Body of pancreas (tissue), 4 donors: Measurements from ENCODE around the gene NTN4. TPM values are rescaled to one million over a fixed set of nuclear protein-coding genes. Genes with fewer than 3 reads are reported as not detected.
A peak's percentile ranks its signal among the peaks of the same experiment; 100 is the strongest.
"Not testable (repeated sequence)": the region's sequence is repeated elsewhere in the genome, so short reads cannot be mapped to it uniquely, and the experiment has no call there.

Source experiments
- ATAC-seq: fragments of 150-250 bp; one replicate; pipeline ENCODE4 v1.9.1; 2016
- DNase-seq, 4 donors: peaks; one replicate each; pipeline ENCODE4 v3.0.0-alpha.2; 2019
- H3K27ac ChIP-seq, 4 donors: fragments of 200-600 bp; sonication (generic); 1 replicate in 3 of 4; 2 replicates in 1 of 4; pipeline versions ENCODE4 v1.5.1 to v1.6.1; 2016 to 2019; ENCODE audit warnings: mild to moderate bottlenecking in 1 of 4, mixed read lengths in 1 of 4, moderate library complexity in 1 of 4
- H3K27me3 ChIP-seq, 2 donors: fragments of 200-600 bp; sonication (generic); one replicate each; pipeline ENCODE4 v1.6.0; 2016; ENCODE audit warnings: mild to moderate bottlenecking in 1 of 2
- H3K36me3 ChIP-seq, 2 donors: fragments of 200-600 bp; sonication (generic); replicated peaks in 1 of 2; 2 replicates each; pipeline ENCODE4 v1.5.1; 2016; ENCODE audit warnings: low read depth in 2 of 2; ENCODE audit not compliant: insufficient read depth in 1 of 2
- H3K4me1 ChIP-seq: fragments of 200-600 bp; sonication (generic); one replicate; pipeline ENCODE4 v1.6.0; 2016
- H3K4me3 ChIP-seq, 2 donors: fragments of 200-600 bp; sonication (generic); 1 replicate in 1 of 2; 2 replicates in 1 of 2; pipeline ENCODE4 v1.5.1; 2016 to 2019
- H3K9me3 ChIP-seq, 3 donors: fragments of 200-600 bp; sonication (generic); 1 replicate in 2 of 3; 2 replicates in 1 of 3; pipeline ENCODE4 v1.5.1; 2016
- POLR2A ChIP-seq, 3 donors: fragments of 450-650 bp; IDR thresholded peaks; one replicate each; pipeline ENCODE4 v1.6.1; 2016; ENCODE audit warnings: antibody characterized with exemption in 3 of 3, mild to moderate bottlenecking in 2 of 3
- WGBS, 2 donors: methylation state at CpG; one replicate each; pipeline ENCODE4 v1.1.5; 2017; 5-methylcytosine and 5-hydroxymethylcytosine counted together
- intact Hi-C: fragments of 100-400 bp; cut with DNase I; formaldehyde crosslinking; loops from one replicate; pipeline ENCODE4 v1.15.1; 2023
- total RNA-seq, 2 donors: library from RNA; depleted of rRNA; stranded (reverse); fragments of >200 nt; gene quantifications; one replicate each; pipeline ENCODE4 v1.1.0, GENCODE V29; 2016
- TF ChIP-seq, protein P1 (sequence below), 7 experiments: fragments of 450-650 bp in 4 of 7; fragments of 200-600 bp in 3 of 7; sonication (generic) in 3 of 7; IDR thresholded peaks; one replicate each; pipeline ENCODE4 v1.5.1; 2016 to 2019; ENCODE audit warnings: antibody characterized with exemption in 7 of 7

NTN4 gene
- total RNA-seq, 2 donors from 2014 or later, result 47.7 to 62.0 TPM

DNA sequence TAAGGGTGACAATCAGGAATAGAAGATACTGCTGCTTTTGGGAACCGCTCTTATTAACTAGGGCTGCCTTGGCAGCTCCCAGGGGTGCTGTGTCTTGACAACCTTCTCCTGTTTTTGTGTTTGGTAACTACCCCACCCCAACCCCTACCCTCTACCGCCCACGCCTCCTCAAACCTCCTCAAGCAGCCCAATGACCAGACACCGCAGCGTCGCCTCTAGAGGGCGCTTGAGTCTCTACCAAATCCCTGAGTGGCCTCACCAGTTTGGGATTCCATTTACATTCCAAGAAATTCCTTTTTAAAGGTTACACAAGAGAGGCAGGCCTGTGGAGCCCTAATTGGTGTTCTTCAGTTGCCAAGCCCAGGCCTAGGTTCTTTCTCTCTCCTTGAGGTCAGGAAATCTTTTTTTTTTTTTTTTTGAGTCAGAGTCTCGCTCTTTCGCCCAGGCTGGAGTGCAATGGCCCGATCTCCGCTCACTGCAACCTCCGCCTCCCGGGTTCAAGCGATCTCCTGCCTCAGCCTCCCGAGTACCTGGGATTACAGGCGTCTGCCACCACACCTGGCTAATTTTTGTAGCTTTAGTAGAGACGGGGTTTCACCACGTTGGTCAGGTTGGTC is 166.9 kb downstream of the NTN4 start:
- WGBS, 2 donors, result 63 to 77% methylated on average over 17 to 18 of the region's 18 CpGs
- peak; percentile 58 for ATAC-seq
- intact Hi-C loops, result no loop called here
- Histone ChIP-seq H3K36me3 (no peaks in the 10 kb centered on the region), H3K4me3 (no peak overlapping the region), H3K27me3 (no peaks in the 10 kb centered on the region), H3K4me1 (peaks cover 55% of the 10 kb centered on the region), H3K27ac (peak overlapping the region; percentile 27 to 91 (median 87)), H3K9me3 (no peaks in the 10 kb centered on the region)
- TF ChIP-seq POLR2A (IDR thresholded peaks at IDR 0.05), result no peak
- TF ChIP-seq, protein P1, sequence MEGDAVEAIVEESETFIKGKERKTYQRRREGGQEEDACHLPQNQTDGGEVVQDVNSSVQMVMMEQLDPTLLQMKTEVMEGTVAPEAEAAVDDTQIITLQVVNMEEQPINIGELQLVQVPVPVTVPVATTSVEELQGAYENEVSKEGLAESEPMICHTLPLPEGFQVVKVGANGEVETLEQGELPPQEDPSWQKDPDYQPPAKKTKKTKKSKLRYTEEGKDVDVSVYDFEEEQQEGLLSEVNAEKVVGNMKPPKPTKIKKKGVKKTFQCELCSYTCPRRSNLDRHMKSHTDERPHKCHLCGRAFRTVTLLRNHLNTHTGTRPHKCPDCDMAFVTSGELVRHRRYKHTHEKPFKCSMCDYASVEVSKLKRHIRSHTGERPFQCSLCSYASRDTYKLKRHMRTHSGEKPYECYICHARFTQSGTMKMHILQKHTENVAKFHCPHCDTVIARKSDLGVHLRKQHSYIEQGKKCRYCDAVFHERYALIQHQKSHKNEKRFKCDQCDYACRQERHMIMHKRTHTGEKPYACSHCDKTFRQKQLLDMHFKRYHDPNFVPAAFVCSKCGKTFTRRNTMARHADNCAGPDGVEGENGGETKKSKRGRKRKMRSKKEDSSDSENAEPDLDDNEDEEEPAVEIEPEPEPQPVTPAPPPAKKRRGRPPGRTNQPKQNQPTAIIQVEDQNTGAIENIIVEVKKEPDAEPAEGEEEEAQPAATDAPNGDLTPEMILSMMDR (IDR thresholded peaks at IDR 0.05), result peak; percentile 43 to 73 (median 63)
- DNase-seq, result peak; percentile 65 to 76 (median 71)

DNA sequence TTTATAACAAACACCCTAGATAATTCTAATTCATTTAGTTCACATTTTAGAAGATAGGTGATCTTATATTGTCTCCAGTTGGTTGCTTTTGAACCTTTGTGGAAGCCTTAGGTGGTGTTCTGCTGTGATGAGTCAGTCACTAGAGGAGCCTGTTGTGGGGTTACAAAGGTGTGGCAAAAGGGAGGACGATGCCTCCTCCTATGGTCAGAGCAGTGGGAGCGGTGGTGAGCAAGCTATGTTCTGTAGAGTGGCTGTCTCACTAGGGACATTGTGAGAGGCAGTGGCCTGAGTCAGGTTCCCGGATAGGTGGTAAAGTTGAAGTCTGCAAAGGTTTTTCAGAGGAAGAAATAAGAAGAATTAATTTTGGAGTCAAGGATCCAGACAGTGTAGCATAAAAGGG is 167.7 kb downstream of the NTN4 start:
- no peaks in the 10 kb centered on the region for H3K9me3 ChIP-seq
- peak overlapping the region in 1 of 4 donors; percentile 91 for H3K27ac ChIP-seq

DNA sequence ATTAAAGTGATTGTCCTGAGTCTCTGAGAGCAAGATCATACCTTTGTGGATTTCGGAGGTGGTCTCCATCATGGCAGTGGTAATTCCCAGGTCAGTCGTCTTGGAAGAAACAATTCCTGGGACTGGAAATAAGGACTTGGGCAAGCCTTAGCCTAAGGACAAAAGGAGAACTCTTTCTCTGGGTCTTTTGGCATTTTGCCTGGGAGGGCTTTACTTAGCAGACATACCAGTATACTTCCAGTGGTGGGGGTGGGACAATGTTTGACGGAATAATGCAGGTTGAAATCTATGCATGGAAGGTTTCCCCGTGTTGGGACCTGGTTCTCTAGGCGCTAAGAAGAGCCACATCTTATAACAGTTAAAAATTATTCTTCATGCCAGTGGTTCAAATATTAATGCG is 168.8 kb downstream of the NTN4 start:
- Histone ChIP-seq H3K27ac (no peak overlapping the region), H3K4me1 (peaks cover 37% of the 10 kb centered on the region), H3K27me3 (no peaks in the 10 kb centered on the region), H3K9me3 (no peaks in the 10 kb centered on the region), H3K4me3 (no peak overlapping the region), H3K36me3 (no peaks in the 10 kb centered on the region)
- TF ChIP-seq, protein P1 (IDR thresholded peaks at IDR 0.05), result no peak
- TF ChIP-seq POLR2A (IDR thresholded peaks at IDR 0.05), result no peak
- DNase-seq, result no peak
- 89 to 92% methylated on average over 6 of the region's 6 CpGs for WGBS, 2 donors
- ATAC-seq, result no peak
- intact Hi-C loops, result no loop called here

More for the DNA sequence above, 167.7 kb downstream of the NTN4 start:
- 95 to 96% methylated on average over 3 of the region's 3 CpGs for WGBS, 2 donors
- H3K36me3 ChIP-seq, result no peaks in the 10 kb centered on the region
- ATAC-seq, result no peak
- peaks cover 47% of the 10 kb centered on the region for H3K4me1 ChIP-seq
- intact Hi-C loops, result no loop called here
- H3K27me3 ChIP-seq, result no peaks in the 10 kb centered on the region
- DNase-seq, result no peak
- no peak for TF ChIP-seq POLR2A (IDR thresholded peaks at IDR 0.05)
- TF ChIP-seq, protein P1 (IDR thresholded peaks at IDR 0.05), result no peak
- H3K4me3 ChIP-seq, result no peak overlapping the region

DNA sequence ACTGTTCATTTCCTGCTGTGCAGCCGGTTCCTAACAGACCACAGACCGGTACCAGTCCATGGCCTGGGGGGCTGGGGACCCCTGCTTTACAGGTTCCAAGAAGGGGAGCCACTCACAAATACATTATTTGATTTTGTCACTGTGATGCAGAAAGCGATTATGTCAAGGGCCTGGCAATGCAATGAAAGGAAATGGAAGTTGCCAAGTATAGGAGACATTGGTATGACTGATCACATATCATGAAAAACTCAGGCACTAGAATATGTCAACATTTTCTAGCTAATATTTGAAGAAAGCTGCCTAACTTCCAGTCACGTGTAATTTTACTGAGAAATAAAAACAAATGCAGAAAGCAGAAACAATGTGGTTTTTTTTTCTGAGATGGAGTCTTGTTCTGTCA is 170.4 kb downstream of the NTN4 start:
- peaks cover 33% of the 10 kb centered on the region for H3K4me1 ChIP-seq
- TF ChIP-seq POLR2A (IDR thresholded peaks at IDR 0.05), result no peak
- TF ChIP-seq, protein P1 (IDR thresholded peaks at IDR 0.05), result no peak
- H3K9me3 ChIP-seq, result no peaks in the 10 kb centered on the region
- DNase-seq (no peak), ATAC-seq (no peak)
- 36 to 41% methylated on average over 3 to 4 of the region's 4 CpGs for WGBS, 2 donors
- no peaks in the 10 kb centered on the region for H3K27me3 ChIP-seq
- H3K27ac ChIP-seq, result peak overlapping the region in 2 of 4 donors; percentile 27 to 38
- H3K4me3 ChIP-seq, result no peak overlapping the region
- H3K36me3 ChIP-seq, result no peaks in the 10 kb centered on the region
- intact Hi-C loops, result no loop called here

DNA sequence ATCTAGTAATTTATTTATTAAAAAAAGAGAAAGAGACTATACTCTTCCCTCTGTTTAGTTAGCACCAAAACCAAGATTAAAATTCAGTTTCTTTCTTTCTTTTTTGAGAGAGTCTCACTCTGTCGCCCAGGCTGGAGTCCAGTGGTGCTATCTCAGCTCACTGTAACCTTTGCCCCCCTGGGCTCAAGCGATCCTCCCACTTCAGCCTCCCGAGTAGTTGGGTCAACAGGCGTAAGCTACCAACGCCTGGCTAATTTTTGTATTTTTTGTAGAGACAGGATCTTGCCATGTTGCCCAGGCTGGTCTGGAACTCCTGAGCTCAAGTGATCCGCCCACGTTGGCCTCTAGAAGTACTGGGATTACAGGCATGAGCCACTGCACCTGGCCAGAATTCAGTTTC is 174.1 kb downstream of the NTN4 start:
- H3K9me3 ChIP-seq, H3K36me3 ChIP-seq, ATAC-seq, H3K27me3 ChIP-seq, DNase-seq, intact Hi-C loops, H3K4me3 ChIP-seq: not testable (repeated sequence)
- Histone ChIP-seq H3K27ac (peak overlapping the region in 3 of 4 donors; percentile 17 to 61 (median 22)), H3K4me1 (peaks cover 43% of the 10 kb centered on the region)
- 15 to 52% methylated on average over 3 to 7 of the region's 7 CpGs for WGBS, 2 donors
